ENCODE data around the gene VWA8.
"Not testable (repeated sequence)": the region's sequence is repeated elsewhere in the genome, so short reads cannot be mapped to it uniquely, and the experiment has no call there.

VWA8 gene

DNA sequence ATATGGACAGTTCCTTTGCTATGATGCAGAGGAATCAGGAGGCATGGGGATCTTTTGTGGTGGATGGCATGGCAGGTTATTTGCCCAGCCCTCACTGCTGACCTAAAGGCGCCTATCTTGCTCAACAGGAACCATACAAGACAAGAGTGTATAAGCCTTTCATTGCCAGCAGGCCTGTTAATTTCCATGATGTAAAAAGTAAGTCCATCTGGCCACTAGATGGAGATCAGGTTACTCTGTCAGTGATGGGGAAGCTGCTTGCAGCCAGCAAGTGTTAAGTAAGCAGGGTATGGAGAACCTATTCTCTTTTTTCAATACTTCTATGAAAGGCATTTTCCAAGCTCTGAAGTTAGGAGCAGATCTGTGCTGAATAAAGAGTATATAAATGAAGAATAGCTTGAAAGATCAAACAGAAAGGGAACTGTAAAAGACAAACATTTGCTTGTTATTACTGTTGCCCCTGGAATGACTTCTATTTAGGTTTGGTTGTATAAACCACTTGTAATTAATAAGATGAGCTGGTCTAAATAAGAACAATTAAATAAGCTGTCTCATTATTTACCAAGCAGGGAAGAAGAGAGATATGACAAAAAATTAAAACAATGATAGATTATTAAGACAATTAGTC lies 292.7 kb downstream of the VWA8 start:
- Mint-ChIP-seq H3K27me3 (no peaks in the 10 kb centered on the region), H3K4me1 (no peaks in the 10 kb centered on the region), H3K36me3 (no peaks in the 10 kb centered on the region), H3K27ac (no peak overlapping the region), H3K4me3 (no peak overlapping the region), H3K9me3 (no peaks in the 10 kb centered on the region)

DNA sequence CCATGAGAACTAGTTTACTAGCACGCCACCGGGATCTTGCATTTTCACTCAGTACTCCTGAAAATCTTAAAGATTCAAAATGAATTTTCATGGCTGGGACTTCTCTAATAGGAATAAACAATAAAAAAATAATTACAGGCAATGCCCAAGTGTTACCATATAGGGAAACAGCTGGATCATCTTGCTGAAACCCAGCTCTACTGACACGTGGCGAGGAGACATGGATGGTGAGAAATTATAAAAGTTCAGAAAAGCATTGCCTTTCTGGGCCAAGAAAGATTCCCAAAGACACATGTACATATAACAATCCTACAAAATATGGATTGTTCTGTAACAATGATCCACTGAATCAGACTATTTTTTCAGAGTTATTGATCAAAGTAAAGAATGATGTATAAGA lies 294.3 kb downstream of the VWA8 start:
- Mint-ChIP-seq H3K27ac (no peak overlapping the region), H3K4me3 (no peak overlapping the region), H3K36me3 (no peaks in the 10 kb centered on the region), H3K4me1 (no peaks in the 10 kb centered on the region), H3K9me3 (no peaks in the 10 kb centered on the region), H3K27me3 (no peaks in the 10 kb centered on the region)

DNA sequence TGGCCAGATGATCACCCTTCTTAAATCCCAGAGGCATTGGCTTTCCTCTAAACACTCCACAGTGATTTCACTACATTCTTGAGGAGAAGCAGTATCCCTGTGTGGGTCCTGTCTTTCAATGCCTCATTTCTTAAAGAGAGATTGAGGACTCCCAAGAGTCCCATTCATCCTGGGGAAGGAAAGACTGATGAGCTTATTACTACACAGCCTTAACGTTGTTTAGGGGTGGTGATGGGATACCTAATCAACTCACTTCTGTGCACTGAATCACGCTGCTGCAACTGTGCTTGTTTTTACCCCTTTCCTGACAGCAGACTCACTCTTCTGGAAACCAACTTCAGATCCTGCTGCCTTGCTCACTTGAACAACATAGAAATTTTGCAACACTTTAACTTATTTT lies 300.5 kb downstream of the VWA8 start:
- H3K27ac Mint-ChIP-seq, result no peak overlapping the region
- no peaks in the 10 kb centered on the region for H3K27me3 Mint-ChIP-seq
- H3K36me3 Mint-ChIP-seq, result peaks cover 5% of the 10 kb centered on the region
- H3K4me1 Mint-ChIP-seq, result peaks cover 13% of the 10 kb centered on the region
- no peaks in the 10 kb centered on the region for H3K9me3 Mint-ChIP-seq
- H3K4me3 Mint-ChIP-seq, result no peak overlapping the region

DNA sequence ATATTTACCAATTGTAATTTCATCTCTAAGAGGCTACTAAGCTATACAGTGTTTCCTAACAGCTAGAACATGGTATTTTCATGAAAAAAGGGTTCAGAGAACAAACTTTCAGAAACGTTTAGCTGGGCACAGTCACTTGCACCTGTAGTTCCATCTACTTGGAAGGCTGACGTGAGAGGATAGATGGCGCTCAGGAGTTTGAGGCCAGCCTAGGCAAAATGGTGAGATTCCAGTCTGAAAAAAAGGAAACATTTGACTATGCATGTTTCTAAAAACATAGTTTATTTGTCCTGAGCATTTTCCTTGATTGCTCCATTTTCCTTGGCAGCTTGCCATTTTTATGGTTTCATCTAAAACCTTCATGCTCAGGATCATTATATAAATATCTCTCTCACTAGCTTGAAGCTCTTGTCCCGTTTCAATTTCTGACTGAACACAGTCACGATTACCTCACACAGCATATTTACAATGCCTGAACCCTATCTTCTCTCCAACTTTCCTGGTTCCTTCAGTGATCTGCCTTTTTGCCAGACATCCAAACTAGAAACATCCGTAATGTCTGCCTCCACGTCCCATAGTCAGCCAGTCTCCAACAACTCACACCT lies 302.8 kb downstream of the VWA8 start:
- Mint-ChIP-seq H3K36me3 (peaks cover 5% of the 10 kb centered on the region), H3K27ac (no peak overlapping the region), H3K9me3 (no peaks in the 10 kb centered on the region), H3K27me3 (no peaks in the 10 kb centered on the region), H3K4me1 (peaks cover 19% of the 10 kb centered on the region), H3K4me3 (no peak overlapping the region)

DNA sequence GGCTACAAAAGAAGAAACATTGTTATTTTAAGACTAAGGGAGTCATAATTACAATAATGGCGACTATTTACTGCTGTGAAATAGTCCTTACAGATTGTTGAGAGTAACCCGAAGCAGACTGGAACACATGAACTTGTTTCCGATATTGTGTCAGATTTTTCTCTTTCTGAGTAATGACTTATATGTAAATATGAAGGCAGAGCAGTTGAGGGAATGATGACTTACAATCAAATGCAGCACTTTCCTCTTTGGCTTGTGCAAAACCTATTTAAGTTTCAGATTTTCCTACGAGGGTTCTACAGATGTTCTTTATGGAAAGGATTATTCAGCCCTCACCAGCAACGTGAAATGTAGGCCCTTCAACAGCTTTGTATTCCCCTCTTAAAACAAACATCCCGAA lies 304.9 kb downstream of the VWA8 start:
- Mint-ChIP-seq H3K27ac (peak overlapping the region; percentile 71), H3K9me3 (no peaks in the 10 kb centered on the region), H3K4me3 (no peak overlapping the region)

DNA sequence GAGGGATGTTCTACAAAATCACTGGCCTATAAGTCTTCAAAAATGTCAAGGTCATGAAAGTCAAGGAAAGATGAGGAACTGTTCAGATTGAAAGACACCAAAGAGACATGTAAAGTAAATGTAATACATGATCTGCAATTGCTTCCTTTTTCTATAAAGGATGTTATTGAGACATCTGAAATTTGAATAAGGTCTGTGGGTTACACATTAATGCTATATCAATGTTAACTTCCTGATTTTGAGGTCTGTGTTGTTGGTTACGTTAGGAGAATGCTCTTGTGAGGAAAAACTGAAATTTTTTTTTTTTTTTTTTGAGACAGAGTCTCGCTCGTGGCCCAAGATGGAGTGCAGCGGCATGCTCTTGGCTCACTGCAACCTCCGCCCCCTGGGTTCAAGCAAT lies 306.1 kb downstream of the VWA8 start:
- H3K36me3 Mint-ChIP-seq, result peaks cover 5% of the 10 kb centered on the region
- H3K4me3 Mint-ChIP-seq, result no peak overlapping the region
- H3K9me3 Mint-ChIP-seq, result no peaks in the 10 kb centered on the region
- H3K27me3 Mint-ChIP-seq, result no peaks in the 10 kb centered on the region
- peaks cover 30% of the 10 kb centered on the region for H3K4me1 Mint-ChIP-seq
- peak overlapping the region; percentile 0 for H3K27ac Mint-ChIP-seq

More for the DNA sequence above, 304.9 kb downstream of the VWA8 start:
- Mint-ChIP-seq H3K27me3 (no peaks in the 10 kb centered on the region), H3K4me1 (peaks cover 30% of the 10 kb centered on the region), H3K36me3 (peaks cover 5% of the 10 kb centered on the region)

DNA sequence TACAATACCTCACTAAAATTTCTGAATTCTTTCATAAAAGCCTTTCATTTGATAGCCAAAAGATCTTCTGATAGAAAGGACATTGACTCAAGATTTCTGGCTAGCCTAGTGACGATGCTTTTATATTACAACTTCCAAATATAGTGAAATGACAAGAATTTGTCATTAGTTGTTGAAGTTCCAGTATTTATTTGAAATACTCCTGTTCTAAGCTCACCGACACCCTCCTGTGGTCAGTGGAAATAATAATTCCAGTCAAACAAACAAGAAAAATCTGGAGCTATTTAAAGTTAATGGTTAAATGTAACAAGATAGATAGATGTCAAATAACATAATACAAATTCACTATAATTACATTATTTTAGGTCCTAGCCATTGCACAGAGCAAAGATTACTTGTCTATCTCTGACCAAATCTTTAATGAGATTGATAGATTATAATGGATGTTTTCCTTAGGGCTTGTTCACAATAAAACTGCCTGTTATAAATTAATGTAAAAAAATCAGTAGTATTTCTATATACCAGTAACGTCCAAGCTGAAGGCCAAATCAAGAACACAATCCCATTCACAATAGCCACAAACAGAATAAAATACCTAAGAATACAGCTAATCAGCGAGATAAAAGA lies 308.1 kb downstream of the VWA8 start:
- peaks cover 30% of the 10 kb centered on the region for H3K4me1 Mint-ChIP-seq
- H3K27me3 Mint-ChIP-seq, result no peaks in the 10 kb centered on the region
- peaks cover 3% of the 10 kb centered on the region for H3K36me3 Mint-ChIP-seq
- no peaks in the 10 kb centered on the region for H3K9me3 Mint-ChIP-seq
- H3K27ac Mint-ChIP-seq, result peak overlapping the region; percentile 68
- H3K4me3 Mint-ChIP-seq, result no peak overlapping the region

DNA sequence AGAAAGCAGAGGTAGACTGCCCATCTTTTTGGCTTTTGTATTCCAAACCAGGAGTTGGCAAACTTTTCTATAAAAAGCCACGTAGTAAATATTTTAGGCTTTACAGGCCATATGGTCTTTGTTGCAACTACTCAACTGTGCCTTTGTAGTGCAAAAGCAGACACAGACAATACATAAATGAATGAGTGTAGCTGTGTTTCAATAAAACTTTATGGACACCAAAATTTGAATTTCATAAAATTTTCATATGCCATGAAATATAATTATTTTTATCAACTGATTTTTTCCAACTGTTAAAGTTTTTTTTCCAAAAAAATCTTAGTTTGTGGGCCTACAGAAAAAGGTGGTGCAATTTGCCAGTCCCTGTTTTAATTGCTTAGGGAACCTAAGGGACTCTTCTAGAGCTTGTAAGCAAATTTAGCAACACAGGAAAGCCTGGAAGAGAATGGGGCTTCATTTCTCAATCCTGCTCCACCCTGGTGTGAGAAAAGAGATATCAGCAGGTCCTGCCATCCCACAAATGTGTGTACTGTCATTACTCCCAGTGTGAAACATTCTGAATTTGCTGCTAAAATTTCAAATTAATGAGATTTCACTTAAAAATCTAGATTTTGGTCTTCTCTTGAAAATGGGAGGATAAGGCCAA lies 309.4 kb downstream of the VWA8 start:
- Mint-ChIP-seq H3K4me3 (no peak overlapping the region), H3K27me3 (no peaks in the 10 kb centered on the region), H3K9me3 (no peaks in the 10 kb centered on the region), H3K36me3 (peaks cover 2% of the 10 kb centered on the region), H3K4me1 (peaks cover 29% of the 10 kb centered on the region), H3K27ac (no peak overlapping the region)

DNA sequence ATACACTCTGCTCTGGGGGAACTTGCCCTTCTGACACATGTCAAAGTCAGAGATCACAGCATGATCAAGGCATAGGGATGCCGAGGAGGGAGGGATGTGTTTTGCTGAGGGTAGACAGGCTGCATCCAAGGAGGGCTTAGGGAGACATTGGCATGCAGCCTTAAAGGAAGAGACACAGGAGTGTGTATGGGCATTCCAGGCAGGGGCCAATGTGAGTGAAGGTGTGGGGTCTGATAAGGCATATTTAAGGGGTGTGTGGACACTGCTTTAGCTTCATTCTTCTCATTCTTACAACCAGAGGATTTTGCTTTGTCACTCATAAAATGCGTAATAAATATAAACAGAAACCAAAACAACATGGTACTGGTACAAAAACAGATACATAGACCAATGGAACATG lies 310.2 kb downstream of the VWA8 start:
- Mint-ChIP-seq H3K27me3 (no peaks in the 10 kb centered on the region), H3K27ac (peak overlapping the region; percentile 23), H3K36me3 (no peaks in the 10 kb centered on the region), H3K9me3 (no peaks in the 10 kb centered on the region), H3K4me1 (peaks cover 20% of the 10 kb centered on the region), H3K4me3 (no peak overlapping the region)

DNA sequence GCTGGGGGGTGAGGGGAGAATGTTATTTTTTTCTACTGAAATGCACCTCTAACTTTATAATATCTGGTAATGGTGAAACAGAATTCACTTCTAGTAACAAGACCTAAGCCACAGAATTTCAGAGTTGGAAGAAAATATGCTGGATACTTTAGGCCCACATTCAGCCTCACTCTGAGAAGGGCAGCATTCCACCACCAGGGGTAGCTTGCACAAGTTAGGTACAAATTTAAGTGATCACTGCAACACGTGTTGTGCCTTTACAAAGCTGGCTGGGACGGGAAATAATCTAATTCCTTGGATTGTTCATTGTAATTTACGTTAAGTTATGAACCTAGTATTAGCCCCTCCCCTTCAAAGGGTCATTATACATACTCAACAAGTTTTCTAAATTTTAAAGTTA lies 311.2 kb downstream of the VWA8 start:
- Mint-ChIP-seq H3K9me3 (no peaks in the 10 kb centered on the region), H3K27ac (no peak overlapping the region), H3K36me3 (no peaks in the 10 kb centered on the region), H3K4me3 (no peak overlapping the region), H3K27me3 (no peaks in the 10 kb centered on the region), H3K4me1 (peaks cover 14% of the 10 kb centered on the region)

DNA sequence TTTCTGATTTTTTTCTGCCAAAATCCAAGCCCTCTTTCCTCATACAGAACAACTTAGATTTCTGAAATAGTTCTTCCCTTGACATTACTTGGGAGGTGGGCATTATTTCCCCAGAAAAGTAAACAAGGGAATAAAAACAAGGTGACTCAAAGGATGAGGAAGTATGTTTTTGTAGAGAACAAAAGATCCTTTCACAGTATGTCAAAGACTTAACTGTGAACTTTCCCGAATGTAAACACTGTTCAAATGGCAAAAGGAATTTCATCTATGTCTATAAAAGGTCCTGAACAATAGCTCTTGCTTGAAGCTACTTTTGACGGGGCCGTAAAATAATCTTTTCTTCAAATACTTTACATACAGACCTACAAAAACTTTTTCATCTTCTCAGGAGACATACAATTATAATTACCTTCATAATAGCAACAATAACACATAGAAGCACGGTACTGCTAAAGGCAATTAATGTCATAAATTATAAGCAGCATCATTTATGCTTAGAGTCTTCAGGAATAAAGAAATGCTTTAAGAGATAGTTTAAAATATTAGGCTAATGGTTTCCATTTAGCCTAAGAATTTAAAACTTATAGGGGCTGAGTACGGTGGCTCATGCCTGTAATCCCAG lies 312.5 kb downstream of the VWA8 start:
- Mint-ChIP-seq H3K36me3 (no peaks in the 10 kb centered on the region), H3K4me3 (no peak overlapping the region), H3K9me3 (no peaks in the 10 kb centered on the region), H3K27ac (no peak overlapping the region), H3K4me1 (peaks cover 11% of the 10 kb centered on the region), H3K27me3 (no peaks in the 10 kb centered on the region)

DNA sequence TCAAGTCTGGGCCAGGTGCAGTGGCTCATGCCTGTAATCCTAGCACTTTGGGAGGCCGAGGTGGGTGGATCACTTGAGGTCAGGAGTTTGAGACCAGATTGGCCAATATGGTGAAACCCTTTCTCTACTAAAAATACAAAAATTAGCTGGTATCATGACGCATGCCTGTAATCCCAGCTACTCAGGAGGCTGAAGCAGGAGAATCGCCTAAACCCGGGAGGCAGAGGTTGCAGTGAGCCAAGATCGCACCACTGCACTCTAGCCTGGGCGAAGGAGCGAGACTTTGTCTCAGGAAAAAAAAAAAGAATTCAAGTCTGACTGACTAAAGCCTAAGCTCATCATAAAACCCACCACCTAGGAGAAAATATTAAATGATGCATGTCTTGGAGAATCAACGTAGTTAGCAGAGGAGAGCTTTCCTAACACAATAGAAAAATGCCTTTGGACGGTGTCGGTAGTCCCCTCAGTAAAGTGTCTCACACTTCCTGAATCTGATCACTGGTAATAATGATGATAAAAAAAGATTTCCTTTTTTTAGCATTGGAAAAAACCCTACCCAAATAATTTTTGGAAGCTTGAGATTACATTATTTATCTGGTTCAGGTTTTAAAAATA lies 313.1 kb downstream of the VWA8 start:
- not testable (repeated sequence) for H3K27ac Mint-ChIP-seq, H3K9me3 Mint-ChIP-seq, H3K4me1 Mint-ChIP-seq, H3K27me3 Mint-ChIP-seq, H3K4me3 Mint-ChIP-seq, H3K36me3 Mint-ChIP-seq

DNA sequence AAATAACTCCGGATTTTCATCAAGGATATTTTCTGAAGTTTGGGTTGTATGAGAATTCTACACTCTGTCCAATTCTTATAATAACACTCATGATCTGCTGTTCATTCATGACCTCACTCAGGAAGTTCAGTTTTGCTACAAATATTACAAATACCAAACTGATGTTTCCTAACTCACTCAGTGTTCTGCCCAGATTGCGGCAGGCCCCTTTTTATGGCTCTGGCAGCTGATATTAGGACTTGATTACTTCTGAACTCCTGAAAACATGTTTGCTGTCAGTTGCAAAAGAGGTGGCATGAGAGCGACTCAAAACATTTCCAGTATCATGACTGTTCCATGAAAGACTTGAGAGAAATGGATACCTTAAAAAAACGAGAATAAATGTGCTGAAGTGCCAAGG lies 315.6 kb downstream of the VWA8 start:
- H3K36me3 Mint-ChIP-seq, result peaks cover under 1% of the 10 kb centered on the region
- H3K27me3 Mint-ChIP-seq, result no peaks in the 10 kb centered on the region
- H3K4me3 Mint-ChIP-seq, result no peak overlapping the region
- no peaks in the 10 kb centered on the region for H3K9me3 Mint-ChIP-seq
- H3K27ac Mint-ChIP-seq, result no peak overlapping the region
- H3K4me1 Mint-ChIP-seq, result no peaks in the 10 kb centered on the region

DNA sequence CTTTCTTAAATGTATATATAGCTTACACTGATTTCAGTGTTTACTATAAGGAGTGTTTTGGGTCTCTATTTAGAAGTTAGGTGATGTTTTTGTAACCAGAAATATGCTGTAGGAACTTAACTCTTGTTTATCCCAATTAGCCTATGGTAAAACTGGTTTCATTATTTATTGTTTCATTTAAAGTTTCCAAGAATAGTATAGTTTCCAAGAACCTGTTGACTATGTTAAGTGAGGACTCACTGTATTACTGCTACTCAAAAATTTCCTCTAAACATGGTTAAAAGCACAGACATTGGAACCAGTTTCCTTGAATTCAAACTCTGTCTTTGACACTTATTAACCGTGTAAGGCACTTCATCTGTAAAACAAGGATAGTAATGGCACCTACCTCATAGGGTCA lies 316.2 kb downstream of the VWA8 start:
- H3K27ac Mint-ChIP-seq, result no peak overlapping the region
- no peak overlapping the region for H3K4me3 Mint-ChIP-seq

DNA sequence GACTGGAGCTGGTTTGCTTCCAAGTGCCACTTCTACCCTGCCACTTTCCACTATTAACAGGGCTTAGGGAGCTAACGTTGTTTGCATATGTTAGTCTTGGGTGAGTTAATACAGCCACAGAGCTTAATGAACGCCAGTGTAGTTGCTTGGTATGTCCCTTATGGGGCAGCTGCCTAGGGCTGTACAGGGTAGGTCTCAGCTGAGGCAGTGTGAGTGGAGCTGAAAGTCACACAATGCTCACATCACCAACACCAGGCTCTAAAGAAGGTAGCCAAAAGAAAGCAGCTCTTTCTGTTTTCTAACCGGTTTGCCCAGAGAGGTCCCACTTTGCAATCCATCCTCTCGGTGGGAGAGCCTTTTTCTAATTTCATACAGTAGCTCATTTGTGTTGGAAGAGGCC lies 317.4 kb downstream of the VWA8 start:
- H3K4me1 Mint-ChIP-seq, result no peaks in the 10 kb centered on the region
- H3K4me3 Mint-ChIP-seq, result no peak overlapping the region
- H3K27me3 Mint-ChIP-seq, result no peaks in the 10 kb centered on the region
- H3K9me3 Mint-ChIP-seq, result no peaks in the 10 kb centered on the region
- peaks cover 10% of the 10 kb centered on the region for H3K36me3 Mint-ChIP-seq
- no peak overlapping the region for H3K27ac Mint-ChIP-seq

More for the DNA sequence above, 316.2 kb downstream of the VWA8 start:
- H3K9me3 Mint-ChIP-seq, result no peaks in the 10 kb centered on the region
- no peaks in the 10 kb centered on the region for H3K27me3 Mint-ChIP-seq
- H3K4me1 Mint-ChIP-seq, result no peaks in the 10 kb centered on the region
- H3K36me3 Mint-ChIP-seq, result peaks cover 4% of the 10 kb centered on the region
